ENCODE measurements around the gene FERMT1. TPM values are rescaled to one million over a fixed set of nuclear protein-coding genes. Genes with fewer than 3 reads are reported as not detected.

The FERMT1 gene
- total RNA-seq, 1 donor from 2014 or later = 0.58 TPM

- no peaks in the 10 kb centered on the region for H3K9me3 Mint-ChIP-seq
- peak overlapping the region; percentile 50 for H3K4me3 Mint-ChIP-seq
- intact Hi-C loops (cut with micrococcal nuclease) = no loop called here
- H3K4me1 Mint-ChIP-seq = no peaks in the 10 kb centered on the region
- no peaks in the 10 kb centered on the region for H3K36me3 Mint-ChIP-seq (ENCODE audit: low read depth)
- H3K27ac Mint-ChIP-seq = no peak overlapping the region
- H3K27me3 Mint-ChIP-seq = peaks cover 49% of the 10 kb centered on the region
- no peak for DNase-seq
Observed at GRCh38 chr20:6053064-6053775, 69.6 kb downstream of the FERMT1 start.

- Mint-ChIP-seq H3K36me3 (ENCODE audit: low read depth) (no peaks in the 10 kb centered on the region), H3K9me3 (no peaks in the 10 kb centered on the region), H3K4me3 (peak overlapping the region; percentile 63), H3K27ac (no peak overlapping the region), H3K4me1 (no peaks in the 10 kb centered on the region), H3K27me3 (peaks cover 40% of the 10 kb centered on the region)
- intact Hi-C loops (cut with micrococcal nuclease) = no loop called here
- DNase-seq = no peak
Observed at GRCh38 chr20:6051505-6051904, 71.3 kb downstream of the FERMT1 start.

GRCh38 chr20:6048391-6048790, 74.4 kb downstream of the FERMT1 start:
- peaks cover 30% of the 10 kb centered on the region for H3K27me3 Mint-ChIP-seq

GRCh38 chr20:6046432-6046831, 76.4 kb downstream of the FERMT1 start:
- intact Hi-C loops (cut with micrococcal nuclease) = no loop called here
- no peak overlapping the region for H3K4me3 Mint-ChIP-seq
- no peaks in the 10 kb centered on the region for H3K4me1 Mint-ChIP-seq
- H3K36me3 Mint-ChIP-seq (ENCODE audit: low read depth) = peaks cover 11% of the 10 kb centered on the region
- no peak for DNase-seq
- peaks cover 16% of the 10 kb centered on the region for H3K27me3 Mint-ChIP-seq
- H3K9me3 Mint-ChIP-seq = no peaks in the 10 kb centered on the region
- no peak overlapping the region for H3K27ac Mint-ChIP-seq

More at GRCh38 chr20:6048391-6048790, 74.4 kb downstream of the FERMT1 start:
- intact Hi-C loops (cut with micrococcal nuclease) = no loop called here
- DNase-seq = no peak
- Mint-ChIP-seq H3K9me3 (no peaks in the 10 kb centered on the region), H3K27ac (no peak overlapping the region), H3K36me3 (ENCODE audit: low read depth) (peaks cover 2% of the 10 kb centered on the region), H3K4me3 (no peak overlapping the region), H3K4me1 (no peaks in the 10 kb centered on the region)

- DNase-seq = no peak
- intact Hi-C loops (cut with micrococcal nuclease) = no loop called here
- H3K4me1 Mint-ChIP-seq = no peaks in the 10 kb centered on the region
- no peak overlapping the region for H3K4me3 Mint-ChIP-seq
- H3K9me3 Mint-ChIP-seq = no peaks in the 10 kb centered on the region
- peaks cover 7% of the 10 kb centered on the region for H3K27me3 Mint-ChIP-seq
- H3K36me3 Mint-ChIP-seq (ENCODE audit: low read depth) = peaks cover 15% of the 10 kb centered on the region
- H3K27ac Mint-ChIP-seq = no peak overlapping the region
Observed at GRCh38 chr20:6045566-6045965, 77.3 kb downstream of the FERMT1 start.

- DNase-seq = no peak
- H3K27ac Mint-ChIP-seq = no peak overlapping the region
- no peaks in the 10 kb centered on the region for H3K27me3 Mint-ChIP-seq
- H3K4me3 Mint-ChIP-seq = no peak overlapping the region
- peaks cover 24% of the 10 kb centered on the region for H3K36me3 Mint-ChIP-seq (ENCODE audit: low read depth)
- no peaks in the 10 kb centered on the region for H3K4me1 Mint-ChIP-seq
- intact Hi-C loops (cut with micrococcal nuclease) = no loop called here
- H3K9me3 Mint-ChIP-seq = no peaks in the 10 kb centered on the region
Observed at GRCh38 chr20:6044115-6044514, 78.7 kb downstream of the FERMT1 start.

GRCh38 chr20:6041808-6042265, 81.0 kb downstream of the FERMT1 start:
- Mint-ChIP-seq H3K4me1 (no peaks in the 10 kb centered on the region), H3K9me3 (no peaks in the 10 kb centered on the region), H3K36me3 (ENCODE audit: low read depth) (peaks cover 37% of the 10 kb centered on the region), H3K27ac (no peak overlapping the region), H3K27me3 (no peaks in the 10 kb centered on the region), H3K4me3 (no peak overlapping the region)
- no peak for DNase-seq
- intact Hi-C loops (cut with micrococcal nuclease) = no loop called here

- DNase-seq = no peak
- Mint-ChIP-seq H3K27me3 (no peaks in the 10 kb centered on the region), H3K27ac (no peak overlapping the region), H3K36me3 (ENCODE audit: low read depth) (peaks cover 42% of the 10 kb centered on the region), H3K9me3 (no peaks in the 10 kb centered on the region), H3K4me1 (no peaks in the 10 kb centered on the region), H3K4me3 (no peak overlapping the region)
- intact Hi-C loops (cut with micrococcal nuclease) = no loop called here
Observed at GRCh38 chr20:6040958-6041807, 81.6 kb downstream of the FERMT1 start.

GRCh38 chr20:6040540-6040939, 82.3 kb downstream of the FERMT1 start:
- no peaks in the 10 kb centered on the region for H3K27me3 Mint-ChIP-seq
- intact Hi-C loops (cut with micrococcal nuclease) = no loop called here
- no peak overlapping the region for H3K4me3 Mint-ChIP-seq
- no peak for DNase-seq
- no peaks in the 10 kb centered on the region for H3K9me3 Mint-ChIP-seq
- no peaks in the 10 kb centered on the region for H3K4me1 Mint-ChIP-seq
- H3K27ac Mint-ChIP-seq = no peak overlapping the region
- H3K36me3 Mint-ChIP-seq (ENCODE audit: low read depth) = peaks cover 43% of the 10 kb centered on the region

- intact Hi-C loops (cut with micrococcal nuclease) = no loop called here
- H3K27me3 Mint-ChIP-seq = no peaks in the 10 kb centered on the region
Observed at GRCh38 chr20:6039766-6040165, 83.1 kb downstream of the FERMT1 start.

GRCh38 chr20:6038256-6038655, 84.6 kb downstream of the FERMT1 start:
- Mint-ChIP-seq H3K36me3 (ENCODE audit: low read depth) (peaks cover 58% of the 10 kb centered on the region), H3K9me3 (no peaks in the 10 kb centered on the region)

More at GRCh38 chr20:6039766-6040165, 83.1 kb downstream of the FERMT1 start:
- no peak for DNase-seq
- Mint-ChIP-seq H3K4me3 (no peak overlapping the region), H3K9me3 (no peaks in the 10 kb centered on the region), H3K4me1 (peaks cover under 1% of the 10 kb centered on the region), H3K27ac (no peak overlapping the region), H3K36me3 (ENCODE audit: low read depth) (peaks cover 46% of the 10 kb centered on the region)

GRCh38 chr20:6037082-6037481, 85.7 kb downstream of the FERMT1 start:
- intact Hi-C loops (cut with micrococcal nuclease) = no loop called here
- no peak overlapping the region for H3K27ac Mint-ChIP-seq
- peaks cover 8% of the 10 kb centered on the region for H3K4me1 Mint-ChIP-seq
- H3K36me3 Mint-ChIP-seq (ENCODE audit: low read depth) = peaks cover 57% of the 10 kb centered on the region
- no peaks in the 10 kb centered on the region for H3K27me3 Mint-ChIP-seq
- DNase-seq = no peak
- H3K9me3 Mint-ChIP-seq = no peaks in the 10 kb centered on the region
- H3K4me3 Mint-ChIP-seq = no peak overlapping the region

More at GRCh38 chr20:6038256-6038655, 84.6 kb downstream of the FERMT1 start:
- no peak overlapping the region for H3K27ac Mint-ChIP-seq
- H3K4me1 Mint-ChIP-seq = peaks cover 8% of the 10 kb centered on the region
- no peak overlapping the region for H3K4me3 Mint-ChIP-seq
- no peak for DNase-seq
- no peaks in the 10 kb centered on the region for H3K27me3 Mint-ChIP-seq
- intact Hi-C loops (cut with micrococcal nuclease) = no loop called here

- H3K4me1 Mint-ChIP-seq = peaks cover 8% of the 10 kb centered on the region
- no peaks in the 10 kb centered on the region for H3K27me3 Mint-ChIP-seq
- peaks cover 60% of the 10 kb centered on the region for H3K36me3 Mint-ChIP-seq (ENCODE audit: low read depth)
- intact Hi-C loops (cut with micrococcal nuclease) = no loop called here
- DNase-seq = no peak
- no peaks in the 10 kb centered on the region for H3K9me3 Mint-ChIP-seq
- no peak overlapping the region for H3K4me3 Mint-ChIP-seq
- H3K27ac Mint-ChIP-seq = no peak overlapping the region
Observed at GRCh38 chr20:6036213-6036612, 86.6 kb downstream of the FERMT1 start.

Measured in activated CD4-positive, alpha-beta T cell treated with anti-CD3 and anti-CD28 coated beads, Interleukin-2, amount 10 ng/mL, durations not matched to agents 24 days and 14 days (primary cell).